DND-41 (cell line): ENCODE data around the gene KIR2DL3.

ENCODE experiments used
- EZH2 ChIP-seq: IDR thresholded peaks from 3 replicates; pipeline ENCODE4 v1.6.1; 2012; ENCODE audit warnings: borderline replicate concordance, low read depth, mild to moderate bottlenecking, moderate library complexity, low read length, inconsistent platforms; ENCODE audit not compliant: severe bottlenecking
- TF ChIP-seq, protein P1 (sequence below): IDR thresholded peaks from 2 replicates; pipeline ENCODE4 v1.5.1; 2012; ENCODE audit warnings: borderline replicate concordance, low read length, moderate library complexity, mild to moderate bottlenecking; ENCODE audit not compliant: poor library complexity, severe bottlenecking; ENCODE audit errors: extremely low read depth

DNA sequence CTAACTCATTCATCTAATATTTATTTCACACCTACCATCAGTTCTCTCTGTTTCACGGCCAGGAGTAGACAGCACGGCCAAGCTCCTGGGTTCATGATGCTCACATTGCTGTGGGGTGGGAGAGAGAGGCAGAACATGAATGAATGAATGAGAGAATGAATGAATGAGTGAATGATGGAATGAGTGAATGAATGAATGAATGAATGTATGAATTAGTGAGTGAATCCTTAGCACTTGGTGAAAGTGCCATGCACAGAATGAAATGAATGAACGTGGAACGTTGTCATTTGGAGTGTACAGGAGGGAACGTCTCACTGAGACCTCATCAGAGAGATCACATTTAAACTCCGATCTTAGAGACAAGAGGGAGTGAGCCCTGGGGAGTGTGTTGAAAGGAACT, 53.2 kb downstream of the KIR2DL3 start:
- TF ChIP-seq, protein P1, sequence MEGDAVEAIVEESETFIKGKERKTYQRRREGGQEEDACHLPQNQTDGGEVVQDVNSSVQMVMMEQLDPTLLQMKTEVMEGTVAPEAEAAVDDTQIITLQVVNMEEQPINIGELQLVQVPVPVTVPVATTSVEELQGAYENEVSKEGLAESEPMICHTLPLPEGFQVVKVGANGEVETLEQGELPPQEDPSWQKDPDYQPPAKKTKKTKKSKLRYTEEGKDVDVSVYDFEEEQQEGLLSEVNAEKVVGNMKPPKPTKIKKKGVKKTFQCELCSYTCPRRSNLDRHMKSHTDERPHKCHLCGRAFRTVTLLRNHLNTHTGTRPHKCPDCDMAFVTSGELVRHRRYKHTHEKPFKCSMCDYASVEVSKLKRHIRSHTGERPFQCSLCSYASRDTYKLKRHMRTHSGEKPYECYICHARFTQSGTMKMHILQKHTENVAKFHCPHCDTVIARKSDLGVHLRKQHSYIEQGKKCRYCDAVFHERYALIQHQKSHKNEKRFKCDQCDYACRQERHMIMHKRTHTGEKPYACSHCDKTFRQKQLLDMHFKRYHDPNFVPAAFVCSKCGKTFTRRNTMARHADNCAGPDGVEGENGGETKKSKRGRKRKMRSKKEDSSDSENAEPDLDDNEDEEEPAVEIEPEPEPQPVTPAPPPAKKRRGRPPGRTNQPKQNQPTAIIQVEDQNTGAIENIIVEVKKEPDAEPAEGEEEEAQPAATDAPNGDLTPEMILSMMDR: no peak
- no peak for TF ChIP-seq EZH2
